Fibroblast of pulmonary artery (primary cell): ENCODE measurements around the gene POLR1A.

Experiments
- DNase-seq: peaks from one replicate; pipeline ENCODE4 v3.0.0-alpha.2; 2010; ENCODE audit warnings: low read depth
- H3K4me3 ChIP-seq: replicated peaks from 2 replicates; pipeline ENCODE4 v1.5.1; 2011; ENCODE audit warnings: low read depth, mild to moderate bottlenecking, control low read depth, low read length, moderate library complexity
- TF ChIP-seq, protein P1 (sequence below): IDR thresholded peaks from 2 replicates; pipeline ENCODE4 v1.5.1; 2011; ENCODE audit warnings: mild to moderate bottlenecking, control low read depth, low read length, inconsistent platforms; ENCODE audit errors: missing control alignments

POLR1A gene

DNA sequence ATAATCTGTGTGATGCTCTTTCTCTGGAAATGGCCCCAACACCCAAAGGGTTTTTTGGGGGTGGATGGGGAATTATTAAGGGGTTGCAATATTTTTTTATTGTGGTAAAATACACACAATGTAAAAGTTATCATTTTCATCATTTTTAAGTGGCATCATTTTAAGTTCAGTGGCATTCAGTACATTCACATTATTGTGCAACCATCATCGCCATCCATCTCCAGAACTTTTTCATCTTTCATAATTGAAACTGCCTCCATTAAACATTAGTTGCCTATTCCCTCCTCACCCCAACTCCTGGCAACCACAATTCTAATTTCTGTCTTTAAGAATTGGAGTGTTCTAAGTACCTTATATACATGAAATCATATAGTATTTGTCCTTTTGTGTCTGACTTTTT is 90.0 kb downstream of the POLR1A start:
- TF ChIP-seq, protein P1, sequence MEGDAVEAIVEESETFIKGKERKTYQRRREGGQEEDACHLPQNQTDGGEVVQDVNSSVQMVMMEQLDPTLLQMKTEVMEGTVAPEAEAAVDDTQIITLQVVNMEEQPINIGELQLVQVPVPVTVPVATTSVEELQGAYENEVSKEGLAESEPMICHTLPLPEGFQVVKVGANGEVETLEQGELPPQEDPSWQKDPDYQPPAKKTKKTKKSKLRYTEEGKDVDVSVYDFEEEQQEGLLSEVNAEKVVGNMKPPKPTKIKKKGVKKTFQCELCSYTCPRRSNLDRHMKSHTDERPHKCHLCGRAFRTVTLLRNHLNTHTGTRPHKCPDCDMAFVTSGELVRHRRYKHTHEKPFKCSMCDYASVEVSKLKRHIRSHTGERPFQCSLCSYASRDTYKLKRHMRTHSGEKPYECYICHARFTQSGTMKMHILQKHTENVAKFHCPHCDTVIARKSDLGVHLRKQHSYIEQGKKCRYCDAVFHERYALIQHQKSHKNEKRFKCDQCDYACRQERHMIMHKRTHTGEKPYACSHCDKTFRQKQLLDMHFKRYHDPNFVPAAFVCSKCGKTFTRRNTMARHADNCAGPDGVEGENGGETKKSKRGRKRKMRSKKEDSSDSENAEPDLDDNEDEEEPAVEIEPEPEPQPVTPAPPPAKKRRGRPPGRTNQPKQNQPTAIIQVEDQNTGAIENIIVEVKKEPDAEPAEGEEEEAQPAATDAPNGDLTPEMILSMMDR: no peak
- no peak for DNase-seq

DNA sequence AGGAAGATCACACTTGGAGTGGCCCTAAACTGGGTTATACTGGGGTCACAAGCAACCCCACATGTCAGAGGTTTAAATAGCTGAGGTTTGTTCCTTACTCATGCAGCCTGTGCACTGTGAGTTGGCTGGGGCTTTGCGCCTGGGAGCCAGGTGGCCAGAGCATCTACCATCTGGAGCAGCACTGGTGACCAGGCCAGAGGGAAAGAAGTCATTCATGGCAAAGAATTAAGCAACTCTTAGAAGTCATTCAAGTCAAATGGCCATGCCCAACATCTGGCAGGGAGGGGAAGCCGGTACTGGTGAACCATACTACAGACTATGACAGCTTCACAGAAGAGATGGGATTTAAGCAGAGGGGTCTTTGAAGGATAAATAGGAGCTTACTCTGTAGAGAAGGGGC is 90.7 kb downstream of the POLR1A start:
- TF ChIP-seq, protein P1: no peak
- no peak for DNase-seq
- no peak overlapping the region for H3K4me3 ChIP-seq

More for the DNA sequence above, 90.0 kb downstream of the POLR1A start:
- H3K4me3 ChIP-seq: no peak overlapping the region

DNA sequence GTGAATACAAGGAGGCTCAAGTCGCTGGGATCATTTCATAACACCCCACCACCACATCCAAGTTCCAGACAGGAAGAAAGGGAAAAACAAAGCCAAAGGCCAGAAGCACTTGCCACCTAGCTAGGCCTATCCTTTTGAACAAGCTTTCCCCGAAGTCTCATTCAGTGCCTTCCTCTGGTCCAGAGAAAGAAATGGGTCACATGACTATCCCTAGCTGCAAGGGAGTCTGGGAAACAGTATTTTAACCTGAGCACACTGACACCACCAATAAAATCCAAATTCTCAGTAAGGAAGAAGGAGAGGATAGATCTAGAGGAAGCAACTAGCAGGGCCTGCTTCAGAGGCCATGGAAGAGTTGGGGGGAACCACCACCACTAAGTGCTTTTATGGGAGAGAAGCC is 91.2 kb downstream of the POLR1A start:
- TF ChIP-seq, protein P1: no peak
- H3K4me3 ChIP-seq: no peak overlapping the region
- no peak for DNase-seq

DNA sequence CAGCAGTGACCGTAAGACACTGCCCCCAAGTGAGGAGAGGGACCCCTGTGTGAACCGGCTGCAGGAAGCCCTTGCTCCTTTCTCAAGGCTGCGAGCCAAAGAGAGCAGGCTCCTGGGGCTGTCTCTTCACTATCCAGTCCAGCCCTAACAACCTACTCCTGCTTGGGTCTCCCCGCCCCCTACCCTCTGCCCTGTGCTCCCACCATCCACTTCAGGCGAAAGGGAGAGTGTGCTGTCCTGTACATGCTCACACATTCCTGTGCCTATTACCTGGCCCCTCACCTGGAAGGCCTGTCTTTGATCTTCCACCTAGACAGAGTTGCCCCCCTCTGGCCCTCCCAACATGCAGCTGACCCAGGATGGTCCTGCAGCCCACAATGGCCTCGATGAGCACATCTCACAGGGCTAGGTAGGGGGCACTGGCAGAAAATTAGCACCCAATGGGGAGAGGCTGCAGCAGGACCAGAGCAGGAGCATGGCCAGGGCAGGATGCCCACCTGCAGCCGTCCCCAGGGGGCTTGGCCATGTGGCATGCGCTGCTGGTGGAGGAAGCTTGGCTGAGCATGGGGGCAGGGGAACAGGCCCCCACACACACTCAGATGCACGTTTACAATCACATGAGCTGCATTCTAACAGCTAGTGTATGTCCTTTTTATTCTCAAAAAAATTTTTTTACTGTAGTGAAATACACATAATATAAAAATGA is 93.5 kb downstream of the POLR1A start:
- TF ChIP-seq, protein P1: no peak
- no peak for DNase-seq
- no peak overlapping the region for H3K4me3 ChIP-seq

DNA sequence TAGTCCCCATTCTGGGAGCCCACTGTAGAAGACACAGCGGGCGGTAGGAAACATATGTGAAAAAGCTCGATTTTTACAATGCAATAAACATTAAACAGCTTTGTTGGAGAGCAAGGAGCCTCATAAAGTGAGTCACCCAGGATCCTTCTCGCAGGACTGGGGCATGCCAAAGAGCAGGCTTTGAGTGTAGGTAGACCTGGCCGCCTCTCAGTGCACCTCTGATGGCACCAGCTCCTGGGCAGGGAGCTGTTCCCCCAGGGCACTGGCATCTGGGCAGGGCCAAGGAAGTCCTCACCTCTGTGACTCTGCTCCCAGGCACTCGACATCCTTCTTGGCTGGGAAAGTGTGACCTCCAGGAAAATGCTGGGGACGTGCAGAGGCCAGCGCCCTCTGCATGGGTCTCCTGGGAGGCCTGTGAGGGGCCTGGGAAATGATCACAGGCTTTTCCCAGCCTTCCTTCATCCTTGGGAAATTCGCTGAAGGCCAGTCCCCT is 94.2 kb downstream of the POLR1A start:
- DNase-seq: no peak
- no peak overlapping the region for H3K4me3 ChIP-seq
- TF ChIP-seq, protein P1: no peak

DNA sequence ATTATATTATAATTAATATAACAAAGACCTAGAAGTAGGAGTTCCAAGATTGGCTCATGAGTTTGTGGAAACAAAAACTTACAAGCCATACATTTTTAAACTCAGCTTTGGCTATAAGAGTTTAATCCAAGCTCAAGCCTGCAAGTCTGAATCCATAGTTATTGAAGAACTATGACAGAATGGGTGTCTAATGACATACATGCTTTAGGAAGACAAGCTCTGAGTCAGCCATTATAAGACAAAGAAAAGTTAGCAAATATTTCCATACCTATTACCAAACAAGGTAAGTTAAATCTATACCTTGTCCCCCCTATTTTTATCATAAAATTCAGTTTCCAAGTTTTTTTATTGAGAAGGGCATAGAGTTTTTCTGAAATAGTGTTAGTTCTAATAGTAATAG is 95.6 kb downstream of the POLR1A start:
- no peak for DNase-seq
- TF ChIP-seq, protein P1: no peak
- H3K4me3 ChIP-seq: no peak overlapping the region

DNA sequence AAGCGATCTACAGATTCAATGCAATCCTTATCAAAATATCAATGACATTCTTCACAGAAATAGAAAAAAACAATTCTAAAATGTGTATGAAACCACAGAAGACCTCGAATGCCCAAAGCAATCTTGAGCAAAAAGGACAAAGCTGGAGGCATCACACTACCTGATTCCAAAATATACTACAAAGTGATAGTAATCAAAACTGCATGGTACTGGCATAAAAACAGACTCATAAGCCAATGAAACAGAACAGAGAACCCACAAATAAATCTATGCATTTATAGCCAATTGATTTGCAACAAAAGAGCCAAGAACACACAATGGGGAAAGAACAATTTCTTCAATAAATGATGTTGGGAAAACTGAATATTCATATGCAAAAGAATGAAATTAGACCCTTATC is 99.2 kb downstream of the POLR1A start:
- TF ChIP-seq, protein P1: no peak
- H3K4me3 ChIP-seq: no peak overlapping the region
- DNase-seq: no peak
